ENCODE results near the gene NUDT16L1.

NUDT16L1 gene

DNA sequence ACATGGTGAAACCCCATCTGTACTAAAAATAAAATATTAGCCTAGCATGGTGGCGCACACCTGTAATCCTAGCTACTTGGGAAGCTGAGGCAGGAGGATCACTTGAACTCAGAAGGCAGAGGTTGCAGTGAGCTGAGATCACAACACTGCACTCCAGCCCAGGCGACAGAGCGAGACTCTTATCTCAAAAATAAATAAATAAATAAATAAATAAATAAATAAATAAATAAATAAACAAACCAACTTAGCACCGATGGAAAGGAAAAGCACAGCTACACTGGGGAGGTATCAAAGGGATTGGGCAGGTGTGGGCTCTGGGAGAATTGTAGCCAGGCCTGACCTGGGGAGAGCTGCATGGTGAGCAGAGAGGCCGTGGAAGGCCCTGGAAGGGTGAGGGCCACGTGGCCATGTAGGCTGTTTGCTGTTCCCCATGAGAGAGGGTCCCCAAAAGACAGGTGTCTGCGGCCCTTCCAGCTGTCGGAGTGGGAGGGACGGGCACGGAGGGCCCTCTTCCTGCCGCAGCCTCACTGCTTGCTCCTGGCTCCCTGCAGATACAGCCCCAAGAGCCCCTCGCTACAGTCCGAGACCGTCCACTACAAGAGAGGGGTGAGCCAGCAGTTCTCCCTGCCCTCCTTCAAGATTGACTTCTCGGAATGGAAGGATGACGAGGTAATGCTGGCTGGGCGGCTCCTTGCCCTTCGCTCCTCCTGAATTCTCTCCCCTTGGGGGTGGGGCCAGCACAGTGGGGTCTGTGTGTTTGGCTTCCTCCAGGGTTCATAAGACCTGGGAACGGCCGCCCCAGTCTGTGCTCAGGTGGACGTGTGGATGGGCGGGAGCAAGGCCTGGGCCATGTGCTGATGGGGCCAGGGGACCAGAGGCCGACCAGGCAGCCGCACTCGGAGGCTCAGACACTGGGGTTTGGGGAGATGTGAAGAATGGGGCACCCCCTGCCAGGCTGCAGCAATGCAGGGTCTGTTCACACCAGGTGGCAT is 36.4 kb upstream of the NUDT16L1 start:
- H3K36me3 Mint-ChIP-seq (ENCODE audit: low read depth) = peaks cover 70% of the 10 kb centered on the region

DNA sequence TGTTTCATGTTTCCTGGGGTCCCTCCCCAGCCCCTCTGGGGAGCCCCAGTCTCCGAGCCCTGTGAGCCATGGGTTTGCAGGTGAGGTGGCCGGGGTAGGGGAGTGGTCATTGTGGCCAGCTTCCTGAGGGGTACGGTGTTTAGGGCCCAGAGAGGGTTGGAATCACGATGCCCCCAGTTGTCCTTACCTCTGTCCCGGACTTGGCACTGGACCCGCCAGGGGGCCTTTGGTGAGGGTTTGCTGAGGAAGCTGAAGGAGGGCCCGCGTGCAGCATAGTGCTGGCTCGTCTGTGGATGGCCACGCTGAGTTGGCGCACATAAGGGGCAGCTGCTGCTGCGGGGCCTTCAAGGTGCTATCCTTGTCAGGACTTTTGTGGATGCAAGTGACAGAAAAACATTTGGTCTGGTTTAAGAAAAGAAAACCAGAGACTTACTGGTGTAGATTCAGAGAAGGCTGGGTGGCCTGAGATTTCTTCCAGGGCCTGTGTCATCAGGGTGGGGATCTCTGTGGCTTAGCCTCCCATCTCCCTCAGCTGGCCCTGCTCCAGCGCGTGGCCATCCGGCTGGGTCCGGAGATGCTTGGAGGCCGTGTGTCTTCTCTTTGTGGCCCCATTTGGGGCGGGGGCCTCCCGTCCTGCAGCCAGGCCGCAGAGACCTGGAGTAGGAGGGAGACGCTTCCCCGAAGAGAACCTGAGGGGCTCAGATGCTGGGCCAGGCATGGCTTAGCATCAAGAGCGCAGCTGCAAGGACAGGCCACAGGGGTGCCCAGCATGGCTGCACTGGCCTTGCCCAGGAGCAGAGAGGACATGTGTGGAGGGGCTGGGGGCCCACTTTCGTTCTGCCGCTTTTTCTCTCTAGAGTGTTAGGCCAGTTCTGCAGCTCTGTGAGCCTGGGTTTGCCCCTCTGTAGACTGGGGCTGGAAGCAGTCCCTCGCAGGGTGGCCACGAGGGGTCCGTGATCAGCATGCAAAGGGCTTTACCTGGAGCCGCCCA is 33.7 kb upstream of the NUDT16L1 start:
- Mint-ChIP-seq H3K27me3 (no peaks in the 10 kb centered on the region), H3K27ac (peak overlapping the region; percentile 89), H3K4me1 (ENCODE audit: low read depth) (peaks cover 58% of the 10 kb centered on the region), H3K9me3 (no peaks in the 10 kb centered on the region), H3K4me3 (no peak overlapping the region), H3K36me3 (ENCODE audit: low read depth) (peaks cover 64% of the 10 kb centered on the region)
- DNase-seq = no peak

More for the DNA sequence above, 36.4 kb upstream of the NUDT16L1 start:
- Mint-ChIP-seq H3K9me3 (no peaks in the 10 kb centered on the region), H3K27ac (no peak overlapping the region), H3K4me3 (no peak overlapping the region), H3K27me3 (no peaks in the 10 kb centered on the region), H3K4me1 (ENCODE audit: low read depth) (peaks cover 36% of the 10 kb centered on the region)
- DNase-seq = no peak

DNA sequence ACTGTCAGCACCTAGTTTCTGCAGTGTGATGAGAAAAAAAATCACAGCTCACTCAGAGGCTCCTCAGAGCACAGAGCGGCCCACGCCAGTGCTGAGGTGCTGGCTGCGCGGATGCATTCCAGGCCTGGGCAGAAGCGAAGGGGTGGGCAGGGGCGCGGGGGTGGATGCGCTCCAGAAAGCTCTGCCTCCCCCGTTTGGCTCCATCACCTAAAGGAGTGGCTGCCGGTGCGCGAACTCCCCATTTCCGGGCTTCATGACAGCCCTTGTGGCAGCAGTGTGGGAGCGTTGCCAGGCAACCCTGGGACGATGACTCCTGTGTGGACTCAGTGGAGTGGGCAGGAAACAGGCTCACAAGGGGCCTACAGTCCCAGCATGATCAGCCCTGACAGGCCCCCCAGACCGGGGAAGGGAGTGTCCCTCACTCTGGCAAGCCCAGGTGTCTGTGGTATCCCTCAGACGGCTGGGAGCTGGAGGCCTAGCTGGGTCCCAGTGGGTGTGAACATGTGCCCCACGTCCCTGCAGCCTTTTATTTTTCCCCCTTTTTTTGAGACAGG is 32.8 kb upstream of the NUDT16L1 start:
- Mint-ChIP-seq H3K27me3 (no peaks in the 10 kb centered on the region), H3K9me3 (no peaks in the 10 kb centered on the region), H3K27ac (peak overlapping the region; percentile 89), H3K36me3 (ENCODE audit: low read depth) (peaks cover 61% of the 10 kb centered on the region), H3K4me1 (ENCODE audit: low read depth) (peaks cover 66% of the 10 kb centered on the region), H3K4me3 (no peak overlapping the region)
- peak; percentile 87 for DNase-seq

GRCh38 chr16:4661661-4662060 is 31.7 kb upstream of the NUDT16L1 start:
- Mint-ChIP-seq H3K27me3 (no peaks in the 10 kb centered on the region), H3K27ac (peak overlapping the region; percentile 33), H3K4me3 (no peak overlapping the region), H3K4me1 (ENCODE audit: low read depth) (peaks cover 69% of the 10 kb centered on the region), H3K36me3 (ENCODE audit: low read depth) (peaks cover 51% of the 10 kb centered on the region), H3K9me3 (no peaks in the 10 kb centered on the region)
- DNase-seq = no peak

- no peak for DNase-seq
- Mint-ChIP-seq H3K4me1 (ENCODE audit: low read depth) (peaks cover 68% of the 10 kb centered on the region), H3K9me3 (no peaks in the 10 kb centered on the region), H3K27ac (peak overlapping the region; percentile 92), H3K36me3 (ENCODE audit: low read depth) (peaks cover 38% of the 10 kb centered on the region), H3K4me3 (no peak overlapping the region), H3K27me3 (no peaks in the 10 kb centered on the region)
Measured at GRCh38 chr16:4663465-4663776, 29.9 kb upstream of the NUDT16L1 start.

DNA sequence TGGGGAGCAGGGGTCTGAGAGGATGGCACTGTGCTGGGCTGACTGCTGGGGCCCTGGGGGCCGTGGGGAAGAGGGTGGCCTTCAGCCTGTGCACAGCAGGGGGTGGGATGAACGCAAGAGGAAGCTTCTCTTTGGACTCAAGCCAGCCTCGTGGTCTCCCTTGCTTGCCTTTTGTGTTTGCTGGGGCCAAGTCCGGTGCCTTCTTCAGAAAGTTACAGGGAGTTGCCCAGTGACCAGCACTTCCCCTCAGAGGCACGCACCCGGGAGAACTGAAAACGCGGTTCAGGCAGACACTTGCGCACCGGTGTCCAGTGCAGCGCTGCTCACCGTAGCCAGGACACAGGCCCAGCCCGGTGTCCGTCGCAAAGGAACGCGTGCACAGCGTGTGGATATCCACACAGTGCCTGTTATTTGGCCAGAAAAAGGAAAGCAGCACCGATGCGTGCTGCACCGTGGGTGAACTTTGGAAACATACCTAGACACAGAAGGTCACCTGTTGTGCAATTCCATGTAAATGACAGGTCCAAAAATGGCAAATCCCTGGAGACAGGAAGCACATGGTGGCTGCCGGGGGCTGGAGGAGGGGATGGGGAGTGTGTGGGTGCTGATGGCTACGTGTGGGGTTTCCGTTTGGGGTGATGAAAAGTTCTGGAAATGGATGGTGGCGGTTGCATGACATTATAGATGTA is 29.4 kb upstream of the NUDT16L1 start:
- DNase-seq = no peak
- H3K4me3 Mint-ChIP-seq = peak overlapping the region; percentile 44
- H3K4me1 Mint-ChIP-seq (ENCODE audit: low read depth) = peaks cover 63% of the 10 kb centered on the region
- peak overlapping the region; percentile 92 for H3K27ac Mint-ChIP-seq
- peaks cover 33% of the 10 kb centered on the region for H3K36me3 Mint-ChIP-seq (ENCODE audit: low read depth)
- no peaks in the 10 kb centered on the region for H3K9me3 Mint-ChIP-seq
- H3K27me3 Mint-ChIP-seq = no peaks in the 10 kb centered on the region

- Mint-ChIP-seq H3K36me3 (ENCODE audit: low read depth) (peaks cover 26% of the 10 kb centered on the region), H3K4me1 (ENCODE audit: low read depth) (peaks cover 55% of the 10 kb centered on the region), H3K9me3 (no peaks in the 10 kb centered on the region), H3K27me3 (no peaks in the 10 kb centered on the region), H3K27ac (peak overlapping the region; percentile 92), H3K4me3 (peak overlapping the region; percentile 44)
- DNase-seq = peak; percentile 71
Measured at GRCh38 chr16:4664538-4665418, 28.6 kb upstream of the NUDT16L1 start.

DNA sequence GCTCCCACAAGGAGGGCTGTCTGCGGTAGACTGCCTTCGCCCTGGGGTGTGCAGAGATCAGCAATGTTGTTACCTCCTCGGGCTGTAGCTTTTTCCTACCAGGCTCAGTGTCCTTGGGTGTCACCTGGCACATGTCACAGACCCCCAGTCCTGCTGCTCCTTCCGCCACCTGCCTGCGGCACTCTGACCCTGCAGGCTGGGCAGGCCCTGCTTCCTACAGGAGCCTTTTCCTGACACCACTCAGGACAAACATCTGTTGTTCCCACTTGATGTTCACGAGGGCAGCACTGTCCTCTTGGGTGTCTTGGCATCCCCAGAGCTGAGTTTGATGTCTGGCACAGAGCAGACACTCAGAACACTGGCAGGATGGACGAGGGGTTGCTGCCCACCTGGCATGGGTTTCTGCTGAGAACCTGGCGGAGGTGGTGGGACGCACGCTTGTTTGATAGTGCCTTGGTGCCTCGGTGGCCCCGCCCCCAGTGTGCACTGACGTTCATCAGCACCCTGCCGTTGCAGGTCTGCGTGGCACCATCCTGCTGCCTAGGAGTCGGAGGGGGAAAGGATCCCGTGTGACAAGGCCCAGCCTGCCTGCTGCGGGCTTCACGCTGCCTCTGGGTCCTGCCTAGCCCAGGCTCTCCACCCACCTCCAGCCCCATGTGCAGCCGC is 26.7 kb upstream of the NUDT16L1 start:
- no peak for DNase-seq
- H3K4me1 Mint-ChIP-seq (ENCODE audit: low read depth) = peaks cover 36% of the 10 kb centered on the region
- peaks cover 36% of the 10 kb centered on the region for H3K36me3 Mint-ChIP-seq (ENCODE audit: low read depth)
- no peak overlapping the region for H3K27ac Mint-ChIP-seq
- H3K9me3 Mint-ChIP-seq = no peaks in the 10 kb centered on the region
- no peaks in the 10 kb centered on the region for H3K27me3 Mint-ChIP-seq
- H3K4me3 Mint-ChIP-seq = no peak overlapping the region

- peaks cover 30% of the 10 kb centered on the region for H3K4me1 Mint-ChIP-seq (ENCODE audit: low read depth)
- peaks cover 40% of the 10 kb centered on the region for H3K36me3 Mint-ChIP-seq (ENCODE audit: low read depth)
- no peak overlapping the region for H3K27ac Mint-ChIP-seq
- H3K9me3 Mint-ChIP-seq = no peaks in the 10 kb centered on the region
- H3K27me3 Mint-ChIP-seq = no peaks in the 10 kb centered on the region
- no peak overlapping the region for H3K4me3 Mint-ChIP-seq
- DNase-seq = no peak
Measured at GRCh38 chr16:4667203-4667963, 26.0 kb upstream of the NUDT16L1 start.

DNA sequence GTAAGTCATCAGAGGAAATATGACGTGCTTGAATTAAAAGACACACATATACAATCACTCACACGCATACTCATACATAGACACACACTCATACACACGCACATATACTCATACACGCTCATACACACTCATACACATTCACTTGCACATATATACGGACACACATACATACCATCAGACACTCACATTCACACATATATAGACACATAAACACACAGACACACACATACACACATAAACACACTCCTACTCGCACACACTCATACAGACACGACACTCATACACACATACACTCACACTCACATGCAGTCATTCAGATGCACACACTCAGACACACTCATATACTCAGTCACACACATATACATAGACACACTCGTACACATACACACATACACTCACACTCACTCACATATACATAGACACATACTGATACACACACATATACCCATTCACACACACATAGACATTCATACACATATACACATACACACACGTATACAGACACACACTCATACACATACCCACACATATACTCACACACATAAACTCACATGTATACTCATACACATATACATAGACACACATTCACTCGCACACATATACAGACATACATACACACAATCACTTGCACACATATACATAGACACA is 24.9 kb upstream of the NUDT16L1 start:
- DNase-seq = no peak
- H3K4me3 Mint-ChIP-seq = no peak overlapping the region
- H3K9me3 Mint-ChIP-seq = no peaks in the 10 kb centered on the region
- H3K4me1 Mint-ChIP-seq (ENCODE audit: low read depth) = peaks cover 24% of the 10 kb centered on the region
- H3K27me3 Mint-ChIP-seq = no peaks in the 10 kb centered on the region
- peaks cover 44% of the 10 kb centered on the region for H3K36me3 Mint-ChIP-seq (ENCODE audit: low read depth)
- no peak overlapping the region for H3K27ac Mint-ChIP-seq

- peaks cover 28% of the 10 kb centered on the region for H3K4me1 Mint-ChIP-seq (ENCODE audit: low read depth)
- no peak overlapping the region for H3K4me3 Mint-ChIP-seq
- H3K36me3 Mint-ChIP-seq (ENCODE audit: low read depth) = peaks cover 54% of the 10 kb centered on the region
- no peak overlapping the region for H3K27ac Mint-ChIP-seq
- H3K9me3 Mint-ChIP-seq = no peaks in the 10 kb centered on the region
- no peaks in the 10 kb centered on the region for H3K27me3 Mint-ChIP-seq
- no peak for DNase-seq
Measured at GRCh38 chr16:4673387-4674046, 19.8 kb upstream of the NUDT16L1 start.

Data from activated T-cell treated with anti-CD3 and anti-CD28 coated beads, Interleukin-2, amount 50 U/mL, for 24 hours (primary cell).